ENCODE data around the gene HOXA11. TPM values are rescaled to one million over a fixed set of nuclear protein-coding genes. Genes with fewer than 3 reads are reported as not detected.
A peak's percentile ranks its signal among the peaks of the same experiment; 100 is the strongest.

Gene HOXA11
- total and polyA plus RNA-seq, 10 of the 15 experiments (the other 5 are each of a cell fraction or from before 2014, with no cell fraction given) = not detected

- TF ChIP-seq CREB1 (IDR thresholded peaks at IDR 0.05; ENCODE audit: low read depth) (no peak), USF1 (IDR thresholded peaks at IDR 0.05; ENCODE audit: borderline replicate concordance, extremely low read length, insufficient read depth, low read depth, low read length) (no peak), PML (IDR thresholded peaks at IDR 0.05; ENCODE audit: low read length) (no peak), MLLT1 (IDR thresholded peaks at IDR 0.05) (no peak), POLR2AphosphoS5 (IDR thresholded peaks at IDR 0.05; ENCODE audit: low read length) (no peak), SREBF2 (IDR thresholded peaks at IDR 0.05; ENCODE audit: low read length) (no peak)
Observed at GRCh38 chr7:27161721-27162560, 23.1 kb downstream of the HOXA11 start (continued).

DNA sequence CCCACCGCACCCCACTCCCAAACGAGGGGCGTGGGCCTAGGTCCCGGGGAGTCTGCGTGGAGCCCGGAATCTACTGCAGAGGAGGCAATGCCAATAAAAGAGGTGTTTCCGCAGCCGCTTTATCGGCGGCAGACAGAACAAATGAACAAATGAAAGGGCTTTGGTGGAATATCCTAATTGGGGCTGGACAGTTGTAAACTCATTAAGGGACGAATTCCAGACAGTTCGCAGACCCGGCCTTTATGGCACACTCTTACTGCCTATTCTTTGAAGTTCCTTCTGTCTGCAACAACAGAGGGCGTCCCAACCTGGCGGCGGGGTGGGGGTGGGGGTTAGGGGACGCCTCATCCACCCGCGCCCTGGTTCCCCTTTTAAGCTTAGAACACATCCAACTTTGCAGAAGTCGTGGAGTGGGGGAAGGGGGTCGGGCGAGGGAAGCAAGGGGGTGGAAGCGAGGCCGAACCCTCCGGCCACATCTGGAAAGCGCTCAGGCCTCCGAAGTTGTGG is 23.8 kb downstream of the HOXA11 start:
- TF ChIP-seq CBX3 (IDR thresholded peaks at IDR 0.05; ENCODE audit: borderline replicate concordance, low read depth) (no peak), SUZ12 (IDR thresholded peaks at IDR 0.05; ENCODE audit: unreplicated experiment) (peak; percentile 73)
- peak overlapping the region; percentile 82 for H2AFZ ChIP-seq (ENCODE audit: control insufficient read depth, low read depth, low read length)
- ChIA-PET RAD21 (ENCODE audit: unreplicated experiment) (interaction anchor here (0.6 to 3.8 kb wide), 18 partner anchors 11 to 1269 kb away, joined by 3 to 46 read pairs (median 4); partner anchors contain the start of genes HOXA1 and SNX10), CTCF (interaction anchor here (0.6 to 4.6 kb wide), 30 partner anchors 11 to 1434 kb away, joined by 3 to 100 read pairs (median 4); partner anchors contain the start of gene HOXA3), SMC1A (ENCODE audit: uncharacterized antibody, unreplicated experiment) (interaction anchor here (0.6 to 2.2 kb wide), 16 partner anchors 11 to 1269 kb away, joined by 3 to 15 read pairs (median 4); no protein-coding TSS in a partner anchor), POLR2A (interaction anchor here (0.6 to 1.0 kb wide), 2 partner anchors 480 to 1599 kb away, joined by 3 to 5 read pairs; no protein-coding TSS in a partner anchor)
- H3K9me3 ChIP-seq (replicated peaks; ENCODE audit: control insufficient read depth, insufficient read depth, low read length) = peaks cover 2% of the 10 kb centered on the region; the same call in 1 of the 3 replicates
- no peak overlapping the region for H3K9ac ChIP-seq (ENCODE audit: control insufficient read depth, insufficient read depth, low read length)
- H3K4me3 ChIP-seq = peak overlapping the region; percentile 72; the same call in 1 of the 2 replicates
- peak overlapping the region; percentile 90 for H3K4me2 ChIP-seq (ENCODE audit: control insufficient read depth, insufficient read depth)
- H4K20me1 ChIP-seq (ENCODE audit: control insufficient read depth, insufficient read depth) = no peaks in the 10 kb centered on the region
- BruUV-seq (replicated peaks) = no TSS peak
- in situ Hi-C loops (cut with MboI) (loop anchor here (25.0 kb wide), 1 partner anchor 1074 kb away; no protein-coding TSS in a partner anchor), intact Hi-C loops (cut with micrococcal nuclease; ENCODE audit: unreplicated experiment) (loop anchor here (1.0 to 5.0 kb wide), 6 partner anchors 304 to 1269 kb away; no protein-coding TSS in a partner anchor)
- H3K27me3 ChIP-seq (replicated peaks in 1 of 2; ENCODE audit: control insufficient read depth in 2 of 2, insufficient read depth in 2 of 2, low read length in 1 of 2) = peaks cover 17 to 40% of the 10 kb centered on the region in 2 experiments
- DNase-seq (ENCODE audit: low read depth, low spot score) (no peak), ATAC-seq (no peak; the same call in 1 of the 3 replicates), FAIRE-seq (no peak)
- no peaks in the 10 kb centered on the region for H3K36me3 ChIP-seq (ENCODE audit: control insufficient read depth in 2 of 2, insufficient read depth in 2 of 2, low read length in 1 of 2)
- under 1% methylated on average over 19 of the region's 27 CpGs for WGBS (ENCODE audit: insufficient coverage, insufficient replicate concordance, low lambda C conversion rate, missing lambda C conversion rate)
- no peaks in the 10 kb centered on the region for H3K79me2 ChIP-seq (ENCODE audit: control insufficient read depth, insufficient read depth, low read length)
- no peak overlapping the region for H3K27ac ChIP-seq (ENCODE audit: control insufficient read depth, insufficient read depth)
- no peaks in the 10 kb centered on the region for H3K4me1 ChIP-seq (ENCODE audit: control insufficient read depth, insufficient read depth, low read length)
